Retinal pigment epithelial cell (primary cell): ENCODE measurements around the gene SLC12A4.

ENCODE experiments used
- DNase-seq: peaks from one replicate; pipeline ENCODE4 v3.0.0-alpha.2; 2010; ENCODE audit warnings: low read depth
- H3K4me3 ChIP-seq: 2 replicates; pipeline ENCODE4 v1.5.1; 2011; ENCODE audit warnings: mild to moderate bottlenecking, low read length, control low read depth, moderate library complexity
- TF ChIP-seq, protein P1 (sequence below): conservative IDR thresholded peaks from 2 replicates; pipeline ENCODE4 v1.5.1; 2011; ENCODE audit warnings: low read depth, low read length, control low read depth, inconsistent platforms

Gene SLC12A4

DNA sequence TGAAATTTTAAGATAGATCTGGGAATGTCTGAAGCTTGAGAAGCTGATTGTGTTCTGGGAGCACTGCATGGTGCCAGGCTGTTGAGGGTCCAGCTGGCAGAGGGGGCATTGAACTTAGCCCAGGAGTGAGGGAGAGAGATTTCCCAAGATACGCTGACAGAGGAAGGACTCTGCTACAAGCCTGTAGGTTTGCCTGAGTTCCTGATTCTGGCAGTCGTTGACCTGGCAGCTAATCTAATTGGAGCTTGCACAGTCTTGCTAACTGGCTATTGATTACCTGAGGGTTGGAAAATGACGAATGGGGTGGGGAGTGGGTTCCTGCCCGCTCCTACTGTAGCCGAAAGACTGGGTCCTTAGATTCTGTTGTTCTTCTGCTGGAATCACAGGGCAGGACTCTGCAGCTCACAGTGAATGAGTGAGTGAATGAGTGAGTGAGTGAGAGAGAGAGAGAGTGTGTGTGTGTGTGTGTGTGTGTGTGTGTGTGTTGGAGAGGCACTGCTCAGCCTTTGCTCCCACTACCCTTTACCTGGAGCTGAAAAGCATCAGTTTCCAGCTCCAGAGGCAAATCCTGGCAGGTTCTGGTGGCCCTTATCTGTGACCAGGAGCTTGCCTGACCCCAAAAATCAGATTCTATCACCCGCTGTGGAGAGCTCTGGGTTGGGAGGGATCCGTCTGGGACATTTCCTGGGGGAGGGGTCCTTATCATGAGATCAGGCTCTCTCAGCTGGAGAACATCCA lies 53.5 kb downstream of the SLC12A4 start:
- TF ChIP-seq, protein P1, sequence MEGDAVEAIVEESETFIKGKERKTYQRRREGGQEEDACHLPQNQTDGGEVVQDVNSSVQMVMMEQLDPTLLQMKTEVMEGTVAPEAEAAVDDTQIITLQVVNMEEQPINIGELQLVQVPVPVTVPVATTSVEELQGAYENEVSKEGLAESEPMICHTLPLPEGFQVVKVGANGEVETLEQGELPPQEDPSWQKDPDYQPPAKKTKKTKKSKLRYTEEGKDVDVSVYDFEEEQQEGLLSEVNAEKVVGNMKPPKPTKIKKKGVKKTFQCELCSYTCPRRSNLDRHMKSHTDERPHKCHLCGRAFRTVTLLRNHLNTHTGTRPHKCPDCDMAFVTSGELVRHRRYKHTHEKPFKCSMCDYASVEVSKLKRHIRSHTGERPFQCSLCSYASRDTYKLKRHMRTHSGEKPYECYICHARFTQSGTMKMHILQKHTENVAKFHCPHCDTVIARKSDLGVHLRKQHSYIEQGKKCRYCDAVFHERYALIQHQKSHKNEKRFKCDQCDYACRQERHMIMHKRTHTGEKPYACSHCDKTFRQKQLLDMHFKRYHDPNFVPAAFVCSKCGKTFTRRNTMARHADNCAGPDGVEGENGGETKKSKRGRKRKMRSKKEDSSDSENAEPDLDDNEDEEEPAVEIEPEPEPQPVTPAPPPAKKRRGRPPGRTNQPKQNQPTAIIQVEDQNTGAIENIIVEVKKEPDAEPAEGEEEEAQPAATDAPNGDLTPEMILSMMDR: no peak
- DNase-seq: no peak
- no peak overlapping the region for H3K4me3 ChIP-seq

DNA sequence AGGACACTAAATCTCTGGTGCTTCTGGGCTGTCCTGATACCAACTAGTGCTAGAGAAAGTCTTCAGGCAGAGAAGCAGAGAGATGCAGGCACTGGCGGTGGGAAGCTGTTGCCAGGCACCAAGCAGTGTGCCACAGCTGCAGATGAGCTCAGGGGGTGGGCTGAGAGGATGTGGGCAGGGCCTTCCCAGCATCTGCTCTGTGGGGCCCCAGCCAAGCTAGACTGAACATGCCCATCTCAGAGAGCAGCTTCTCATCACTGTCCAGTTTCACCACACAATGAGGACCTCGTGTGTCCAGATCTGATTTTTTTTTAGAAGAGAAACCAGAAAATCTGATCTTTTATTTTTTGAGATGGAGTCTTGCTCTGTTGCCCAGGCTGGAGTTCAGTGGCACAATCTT lies 58.3 kb downstream of the SLC12A4 start:
- no peak overlapping the region for H3K4me3 ChIP-seq
- TF ChIP-seq, protein P1: no peak
- no peak for DNase-seq

DNA sequence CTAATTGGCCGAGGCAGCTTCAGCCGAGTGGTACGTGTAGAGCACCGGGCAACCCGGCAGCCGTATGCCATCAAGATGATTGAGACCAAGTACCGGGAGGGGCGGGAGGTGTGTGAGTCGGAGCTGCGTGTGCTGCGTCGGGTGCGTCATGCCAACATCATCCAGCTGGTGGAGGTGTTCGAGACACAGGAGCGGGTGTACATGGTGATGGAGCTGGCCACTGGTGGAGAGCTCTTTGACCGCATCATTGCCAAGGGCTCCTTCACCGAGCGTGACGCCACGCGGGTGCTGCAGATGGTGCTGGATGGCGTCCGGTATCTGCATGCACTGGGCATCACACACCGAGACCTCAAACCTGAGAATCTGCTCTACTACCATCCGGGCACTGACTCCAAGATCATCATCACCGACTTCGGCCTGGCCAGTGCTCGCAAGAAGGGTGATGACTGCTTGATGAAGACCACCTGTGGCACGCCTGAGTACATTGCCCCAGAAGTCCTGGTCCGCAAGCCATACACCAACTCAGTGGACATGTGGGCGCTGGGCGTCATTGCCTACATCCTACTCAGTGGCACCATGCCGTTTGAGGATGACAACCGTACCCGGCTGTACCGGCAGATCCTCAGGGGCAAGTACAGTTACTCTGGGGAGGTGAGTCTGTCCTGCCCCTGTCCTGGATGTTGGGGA lies 59.2 kb downstream of the SLC12A4 start:
- TF ChIP-seq, protein P1: no peak
- no peak for DNase-seq
- H3K4me3 ChIP-seq: no peak overlapping the region

DNA sequence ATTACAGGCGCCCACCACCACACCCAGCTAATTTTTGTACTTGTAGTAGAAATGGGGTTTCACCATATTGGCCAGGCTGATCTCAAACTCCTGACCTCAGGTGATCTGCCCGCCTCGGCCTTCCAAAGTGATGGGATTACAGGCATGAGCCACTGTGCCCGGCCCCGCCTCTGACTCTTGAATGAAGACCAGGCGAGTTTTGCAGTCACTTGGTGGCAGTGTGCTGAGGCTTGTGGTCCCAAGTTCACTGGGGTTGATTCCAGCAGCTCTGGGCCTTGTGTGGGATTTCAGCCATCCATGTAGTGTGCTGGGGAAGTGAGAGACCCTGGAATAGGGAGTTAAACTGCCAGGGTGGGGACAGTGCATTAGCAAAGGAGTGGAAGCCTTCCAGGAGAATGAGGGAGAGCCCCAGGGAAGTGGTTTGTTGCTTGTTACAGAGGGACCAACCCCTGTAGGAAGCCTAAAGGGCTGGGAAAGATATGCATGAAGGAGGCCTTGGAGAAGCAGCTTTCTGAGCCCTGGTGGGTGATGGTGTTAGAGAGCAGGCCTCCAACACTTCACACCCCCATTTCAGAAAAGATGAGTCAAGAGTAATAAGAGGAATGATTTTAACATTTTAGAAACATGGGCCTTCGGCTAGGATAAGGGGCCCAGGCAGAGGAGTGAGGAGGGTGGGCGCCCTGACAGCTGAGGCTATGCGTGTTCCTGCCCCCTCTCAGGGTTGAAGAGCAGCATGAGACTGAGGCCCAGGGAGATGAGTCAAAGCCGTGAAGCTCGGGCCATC lies 60.8 kb downstream of the SLC12A4 start:
- H3K4me3 ChIP-seq: no peak overlapping the region
- TF ChIP-seq, protein P1: no peak
- DNase-seq: no peak

DNA sequence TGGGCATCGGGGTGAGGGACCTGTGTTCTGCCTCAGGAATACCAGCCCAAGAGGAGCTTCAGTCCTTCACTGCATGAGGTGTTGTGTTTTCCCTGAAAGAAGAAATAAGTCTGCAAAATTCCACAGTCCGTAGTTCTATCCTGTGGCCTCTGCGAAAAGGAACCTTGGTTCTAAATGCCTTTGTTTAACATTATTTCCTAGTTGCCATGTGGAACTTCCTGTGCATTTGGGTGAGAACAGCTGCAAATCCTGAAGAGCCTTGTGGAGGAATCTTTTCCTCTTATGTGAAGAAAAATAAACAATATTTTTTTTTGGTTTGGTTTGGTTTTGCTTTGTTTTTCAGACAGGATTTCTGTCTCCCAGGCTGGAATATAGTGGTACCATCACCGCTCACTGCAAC lies 65.6 kb downstream of the SLC12A4 start:
- no peak overlapping the region for H3K4me3 ChIP-seq
- TF ChIP-seq, protein P1: no peak
- DNase-seq: no peak

DNA sequence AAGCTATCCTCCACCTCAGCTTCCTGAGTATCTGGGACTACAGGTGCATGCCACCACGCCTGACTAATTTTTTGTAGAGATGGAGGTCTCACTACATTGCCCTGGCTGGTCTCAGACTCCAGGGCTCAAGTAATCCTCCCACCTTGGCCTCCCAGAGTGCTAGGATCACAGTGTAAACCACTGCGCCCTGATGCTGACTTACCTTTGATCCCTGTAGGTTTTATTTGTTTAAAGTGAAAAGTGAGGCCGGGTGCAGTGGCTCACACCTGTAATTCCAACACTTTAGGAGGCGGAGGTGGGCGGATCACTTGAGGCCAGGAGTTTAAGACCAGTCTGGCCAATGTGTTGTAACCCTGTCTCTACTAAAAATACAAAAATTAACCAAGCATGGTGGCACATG lies 66.7 kb downstream of the SLC12A4 start:
- TF ChIP-seq, protein P1: no peak
- H3K4me3 ChIP-seq: no peak overlapping the region
- DNase-seq: no peak
